ENCODE data around the gene B3GAT1. TPM values are rescaled to one million over a fixed set of nuclear protein-coding genes. Genes with fewer than 3 reads are reported as not detected.

Gene B3GAT1
- total RNA-seq, 1 experiment from 2014 or later = 34.3 TPM

- no peak overlapping the region for H3K14ac ChIP-seq (ENCODE audit: insufficient read depth, low read length)
These were observed 4.7 kb upstream of the B3GAT1 start for GRCh38 chr11:134416726-134417125.

More at GRCh38 chr11:134416726-134417125, 4.7 kb upstream of the B3GAT1 start:
- no peak overlapping the region for H4K91ac ChIP-seq (ENCODE audit: insufficient read length, low read depth, low read length)
- H2BK20ac ChIP-seq (ENCODE audit: low read depth, low read length, poor library complexity, severe bottlenecking) = no peak overlapping the region
- peaks cover 15% of the 10 kb centered on the region for H3K23me2 ChIP-seq (ENCODE audit: insufficient read length, low read depth, low read length, poor library complexity, severe bottlenecking)
- no peak overlapping the region for H4K8ac ChIP-seq (replicated peaks; ENCODE audit: insufficient read length, low read depth, low read length)
- H3K56ac ChIP-seq (ENCODE audit: insufficient read length, low read depth, low read length) = no peak overlapping the region
- Mint-ChIP-seq H3K36me3 (ENCODE audit: insufficient read depth in 1 of 3, low read depth in 3 of 3) (peaks cover 0 to 3% (median 0%) of the 10 kb centered on the region in 3 experiments; a peak in 1 of 7 replicates), H3K9me3 (no peaks in the 10 kb centered on the region; a peak in 1 of 5 replicates), H3K27me3 (ENCODE audit: low read depth) (peaks cover 22% of the 10 kb centered on the region), H3K4me1 (peaks cover 31% of the 10 kb centered on the region in 2 experiments), H3K27ac (no peak overlapping the region; a peak in 1 of 7 replicates), H3K4me3 (no peak overlapping the region)
- no peaks in the 10 kb centered on the region for H4K20me1 ChIP-seq (ENCODE audit: control insufficient read depth, insufficient read depth, insufficient read length)
- no peaks in the 10 kb centered on the region for H3K79me2 ChIP-seq (ENCODE audit: insufficient read depth, low read length)
- H3T11ph ChIP-seq (ENCODE audit: low read length) = no peak overlapping the region
- H3K23ac ChIP-seq (ENCODE audit: insufficient read length, low read depth, low read length) = no peak overlapping the region
- H2BK12ac ChIP-seq (ENCODE audit: insufficient read length, low read depth, low read length) = no peak overlapping the region
- no CpG with 5 or more reads among the region's 10 CpGs for WGBS (ENCODE audit: extremely low coverage, insufficient read length, low lambda C conversion rate)
- no peak overlapping the region for H2AFZ ChIP-seq (ENCODE audit: low read length)
- H2BK120ac ChIP-seq (ENCODE audit: low read depth, low read length, poor library complexity, severe bottlenecking) = no peak overlapping the region
- H3K18ac ChIP-seq (ENCODE audit: insufficient read length, low read depth, low read length) = no peak overlapping the region
- peaks cover 14% of the 10 kb centered on the region; the same call in 1 of the 2 replicates for H3K4me1 ChIP-seq (ENCODE audit: insufficient read depth, low read length)
- no peak overlapping the region for H3K9ac ChIP-seq (ENCODE audit: extremely low read depth, insufficient read length, low read length)
- TF ChIP-seq, protein P1, sequence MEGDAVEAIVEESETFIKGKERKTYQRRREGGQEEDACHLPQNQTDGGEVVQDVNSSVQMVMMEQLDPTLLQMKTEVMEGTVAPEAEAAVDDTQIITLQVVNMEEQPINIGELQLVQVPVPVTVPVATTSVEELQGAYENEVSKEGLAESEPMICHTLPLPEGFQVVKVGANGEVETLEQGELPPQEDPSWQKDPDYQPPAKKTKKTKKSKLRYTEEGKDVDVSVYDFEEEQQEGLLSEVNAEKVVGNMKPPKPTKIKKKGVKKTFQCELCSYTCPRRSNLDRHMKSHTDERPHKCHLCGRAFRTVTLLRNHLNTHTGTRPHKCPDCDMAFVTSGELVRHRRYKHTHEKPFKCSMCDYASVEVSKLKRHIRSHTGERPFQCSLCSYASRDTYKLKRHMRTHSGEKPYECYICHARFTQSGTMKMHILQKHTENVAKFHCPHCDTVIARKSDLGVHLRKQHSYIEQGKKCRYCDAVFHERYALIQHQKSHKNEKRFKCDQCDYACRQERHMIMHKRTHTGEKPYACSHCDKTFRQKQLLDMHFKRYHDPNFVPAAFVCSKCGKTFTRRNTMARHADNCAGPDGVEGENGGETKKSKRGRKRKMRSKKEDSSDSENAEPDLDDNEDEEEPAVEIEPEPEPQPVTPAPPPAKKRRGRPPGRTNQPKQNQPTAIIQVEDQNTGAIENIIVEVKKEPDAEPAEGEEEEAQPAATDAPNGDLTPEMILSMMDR (conservative IDR thresholded peaks at IDR 0.05) = no peak
- no peak overlapping the region for H2AK5ac ChIP-seq (ENCODE audit: insufficient read length, low read length)
- no peak overlapping the region for H2BK5ac ChIP-seq (ENCODE audit: insufficient read length, low read length)
- no peaks in the 10 kb centered on the region for H3K79me1 ChIP-seq (ENCODE audit: insufficient read depth, low read depth, low read length, poor library complexity, severe bottlenecking)
- H3K9me3 ChIP-seq (ENCODE audit: control insufficient read depth, low read depth, low read length) = no peaks in the 10 kb centered on the region
- H3K27ac ChIP-seq (ENCODE audit: insufficient read length, low read depth, low read length) = no peak overlapping the region
- DNase-seq = no peak
- H2BK15ac ChIP-seq (ENCODE audit: low read depth, low read length) = no peak overlapping the region
- H3K27me3 ChIP-seq (ENCODE audit: insufficient read depth, low read length) = no peaks in the 10 kb centered on the region
- H4K5ac ChIP-seq (ENCODE audit: insufficient read length, low read depth, low read length) = no peak overlapping the region
- H3K4ac ChIP-seq (ENCODE audit: low read depth, low read length) = no peak overlapping the region
- H3K4me2 ChIP-seq (ENCODE audit: insufficient read depth, insufficient read length, low read length) = no peak overlapping the region
